Measurements from ENCODE around the gene CTSV.
"Not testable (repeated sequence)": the region's sequence is repeated elsewhere in the genome, so short reads cannot be mapped to it uniquely, and the experiment has no call there.

CTSV gene

DNA sequence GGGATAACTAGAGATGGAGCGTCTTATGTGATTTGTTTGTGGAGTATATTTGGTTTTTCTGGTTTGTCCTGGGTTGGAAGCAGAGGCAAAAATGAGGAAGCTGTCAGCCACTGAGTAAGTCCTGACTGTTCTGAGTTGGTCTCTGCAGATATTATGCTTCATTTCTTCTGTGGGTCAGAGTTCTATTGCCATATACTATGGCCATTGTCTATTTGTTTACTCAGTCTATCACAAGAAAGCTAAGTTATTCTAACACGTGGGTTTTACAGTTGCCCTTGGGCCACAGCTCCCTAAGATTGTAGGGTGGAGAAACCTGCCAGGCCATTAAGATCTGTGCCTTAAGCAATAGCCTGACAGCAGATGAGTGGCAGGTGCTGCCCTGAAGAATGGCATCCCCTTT lies 3.0 kb upstream of the CTSV start:
- no peak for DNase-seq (ENCODE audit: low read depth)

DNA sequence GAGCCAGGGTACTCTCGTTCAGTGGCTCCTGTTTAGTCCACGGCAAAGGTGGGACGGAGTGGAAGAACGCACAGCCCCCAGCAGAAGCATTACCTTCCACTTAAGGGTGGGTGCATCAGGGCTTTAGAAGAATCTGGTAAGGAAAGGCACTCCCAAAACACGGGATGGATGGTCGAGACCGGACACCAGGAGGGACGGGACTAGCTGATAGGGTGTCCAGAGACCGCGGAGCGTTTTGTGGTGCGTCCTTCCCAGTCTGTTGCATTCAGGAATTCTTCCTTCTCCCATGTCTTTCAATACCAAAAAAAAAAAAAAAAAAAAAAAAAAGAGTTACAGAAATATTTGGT lies 545 bp upstream of the CTSV start:
- peak; percentile 23 for DNase-seq (ENCODE audit: low read depth)

- not testable (repeated sequence) for DNase-seq (ENCODE audit: low read depth)
Observed at GRCh38 chr9:97023505-97023904, 15.4 kb downstream of the CTSV start.

DNA sequence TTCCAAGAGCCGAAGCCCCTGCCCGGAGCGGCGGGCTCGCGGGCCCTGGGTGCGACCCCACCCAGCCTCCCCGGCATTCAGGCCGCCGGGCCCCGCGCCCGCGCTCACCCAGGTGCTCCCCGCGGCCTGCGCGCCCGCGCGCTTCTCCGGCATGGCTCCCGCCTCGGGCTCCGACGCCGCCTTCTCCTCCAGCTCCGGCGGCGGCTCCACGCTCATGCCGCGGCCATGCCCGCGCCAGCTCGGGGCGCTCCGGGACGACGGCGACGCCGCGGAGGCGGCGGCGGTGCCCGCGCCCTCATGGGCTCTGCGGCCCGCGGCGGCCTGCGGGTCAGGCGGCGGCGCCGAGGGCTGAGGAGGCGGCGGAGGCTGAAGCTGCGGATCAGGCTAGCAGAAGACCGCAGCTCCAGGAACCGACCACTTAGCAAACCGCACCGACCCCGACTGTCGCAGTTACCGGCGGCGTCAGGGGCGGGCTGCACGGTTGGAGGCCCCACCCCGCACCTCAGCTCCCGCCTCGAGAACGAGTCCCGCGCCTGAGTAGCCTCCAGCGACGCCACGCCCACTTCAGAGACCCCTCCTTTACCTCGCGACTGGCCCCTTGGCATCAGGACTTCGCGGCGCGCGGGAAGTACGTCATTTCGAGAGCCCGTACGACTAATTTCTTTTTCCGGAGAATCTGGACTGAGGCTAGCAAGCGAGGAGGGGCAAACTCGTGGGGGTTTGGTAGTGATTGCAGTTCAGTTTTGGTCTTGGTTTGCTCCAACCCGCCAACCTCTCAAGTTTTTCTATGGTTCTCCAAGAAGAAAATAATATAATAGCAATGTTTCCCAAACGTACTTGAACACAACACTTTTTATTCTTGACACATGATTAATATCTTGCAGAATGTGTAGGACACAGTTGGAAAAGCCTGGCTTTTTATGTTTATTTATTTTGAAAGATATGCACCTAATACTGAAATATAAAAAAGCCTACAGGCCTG lies 25.5 kb downstream of the CTSV start:
- DNase-seq (ENCODE audit: low read depth), result peak; percentile 33

- not testable (repeated sequence) for DNase-seq (ENCODE audit: low read depth)
Observed at GRCh38 chr9:97012617-97013016, 26.3 kb downstream of the CTSV start.

DNA sequence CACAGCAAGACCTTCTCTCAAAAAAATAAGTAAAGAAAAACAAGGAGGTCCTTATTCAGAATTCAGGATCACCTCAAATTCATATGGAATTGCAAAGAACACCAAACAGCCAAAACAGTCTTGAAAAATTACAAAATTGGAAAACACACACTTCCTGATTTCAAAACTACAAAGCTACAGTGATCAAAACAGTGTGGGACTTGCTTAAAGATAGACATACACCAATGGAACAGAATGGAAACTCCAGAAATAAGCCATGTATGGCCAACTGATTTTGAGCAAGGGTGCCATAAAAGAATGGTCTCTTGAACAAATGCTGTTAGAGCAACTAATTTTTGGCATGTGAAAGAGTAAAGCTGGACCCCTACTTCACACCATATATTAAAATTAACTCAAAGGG lies 36.7 kb downstream of the CTSV start:
- not testable (repeated sequence) for DNase-seq (ENCODE audit: low read depth)

- DNase-seq (ENCODE audit: low read depth), result not testable (repeated sequence)
Observed at GRCh38 chr9:97001338-97001737, 37.6 kb downstream of the CTSV start.

- DNase-seq (ENCODE audit: low read depth), result not testable (repeated sequence)
Observed at GRCh38 chr9:97000139-97000787, 38.7 kb downstream of the CTSV start.

GRCh38 chr9:96999733-97000132 lies 39.2 kb downstream of the CTSV start:
- not testable (repeated sequence) for DNase-seq (ENCODE audit: low read depth)

DNA sequence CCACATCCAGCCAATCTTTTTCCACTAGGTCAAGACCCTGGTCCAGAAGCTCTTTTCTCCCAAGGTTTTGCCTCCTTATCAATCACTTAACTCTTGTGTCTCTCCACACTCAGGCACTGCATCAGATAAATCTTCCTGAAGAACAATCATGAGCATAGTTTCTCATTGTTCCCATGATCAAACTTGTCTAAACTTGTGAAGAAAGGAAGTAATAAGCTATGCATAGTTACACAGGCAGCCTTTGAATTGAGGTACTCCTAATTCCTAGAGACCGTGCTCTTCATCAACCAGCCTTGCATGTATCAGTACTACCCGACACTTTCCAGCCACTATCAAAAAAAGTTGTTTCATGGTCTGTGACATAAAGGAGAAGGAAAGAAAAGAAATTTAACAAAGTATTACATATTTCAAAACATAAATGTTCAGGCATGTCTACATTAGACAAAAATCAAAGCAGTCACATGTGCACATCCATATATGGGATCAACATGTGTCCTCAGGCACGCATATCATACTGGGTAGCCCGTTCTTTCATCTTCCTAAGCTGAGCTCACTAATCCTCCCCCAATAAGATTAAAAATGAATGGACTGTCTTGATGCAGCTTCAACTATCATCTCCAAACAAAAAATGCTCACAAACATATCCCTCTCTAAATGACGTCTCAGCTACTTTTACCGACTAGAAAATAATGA lies 41.8 kb downstream of the CTSV start:
- DNase-seq (ENCODE audit: low read depth), result not testable (repeated sequence)

GRCh38 chr9:96994531-96995016 lies 44.4 kb downstream of the CTSV start:
- not testable (repeated sequence) for DNase-seq (ENCODE audit: low read depth)

GRCh38 chr9:96992303-96992702 lies 46.6 kb downstream of the CTSV start:
- not testable (repeated sequence) for DNase-seq (ENCODE audit: low read depth)

DNA sequence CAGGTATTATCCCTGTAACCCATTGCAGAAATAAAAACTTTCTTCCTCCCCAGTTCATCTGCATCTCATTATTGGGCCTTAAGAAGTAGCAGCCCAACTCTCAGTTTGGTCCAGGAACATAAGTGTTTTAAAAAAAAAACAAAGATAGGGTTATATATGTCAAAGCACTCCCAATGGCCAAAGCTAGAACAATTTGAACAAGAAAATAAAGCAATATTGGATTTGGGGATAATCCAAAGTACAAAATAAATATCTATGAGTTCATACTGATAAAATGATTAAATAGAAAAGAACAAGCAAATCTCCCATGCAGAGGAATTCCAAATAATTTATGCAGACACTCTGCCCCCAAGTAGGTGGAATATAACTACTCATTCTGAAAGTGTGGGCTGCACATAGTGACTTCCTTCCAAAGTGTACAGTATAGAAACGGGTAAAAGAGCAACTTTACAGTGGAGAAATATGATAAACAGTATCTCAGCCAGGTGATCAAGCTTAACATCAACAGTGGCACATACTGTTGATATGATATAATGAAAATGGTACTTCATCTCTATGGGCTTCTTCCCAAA lies 49.1 kb downstream of the CTSV start:
- not testable (repeated sequence) for DNase-seq (ENCODE audit: low read depth)

DNA sequence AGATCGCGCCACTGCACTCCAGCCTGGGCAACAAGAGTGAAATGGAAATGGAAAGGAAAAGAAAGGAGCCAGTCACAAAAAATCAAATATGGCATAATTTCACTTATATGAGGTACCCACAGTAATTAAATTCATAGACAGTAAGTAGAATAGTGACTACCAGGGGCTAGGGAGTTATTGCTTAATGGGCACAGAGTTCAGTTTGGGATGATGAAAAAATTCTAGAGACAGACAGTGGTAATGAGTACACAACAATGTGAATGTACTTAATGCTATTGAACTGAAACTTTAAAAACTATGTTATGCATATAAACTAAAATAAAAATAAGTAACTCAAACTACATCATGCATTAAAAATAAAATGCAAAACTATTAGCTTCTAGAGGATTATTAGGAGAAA lies 54.1 kb downstream of the CTSV start:
- DNase-seq (ENCODE audit: low read depth), result not testable (repeated sequence)

DNA sequence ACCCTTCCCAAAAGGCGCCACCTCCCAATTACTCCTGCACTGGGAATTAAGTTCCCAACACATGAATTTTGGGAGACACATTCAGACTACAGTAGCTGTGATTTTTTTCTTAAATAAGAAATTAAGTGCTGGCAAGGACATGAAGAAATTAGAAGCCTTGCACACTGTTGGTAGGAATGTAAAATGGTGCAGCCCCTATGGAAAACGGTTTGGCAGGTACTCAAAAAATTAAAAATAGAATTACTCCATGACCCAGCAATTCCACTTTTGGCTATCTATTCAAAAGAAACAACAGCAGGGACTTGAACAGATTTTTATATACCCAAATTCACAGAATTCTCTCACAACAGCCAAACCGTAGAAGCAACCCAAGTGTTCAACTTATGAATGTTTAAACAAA lies 54.8 kb downstream of the CTSV start:
- not testable (repeated sequence) for DNase-seq (ENCODE audit: low read depth)

DNA sequence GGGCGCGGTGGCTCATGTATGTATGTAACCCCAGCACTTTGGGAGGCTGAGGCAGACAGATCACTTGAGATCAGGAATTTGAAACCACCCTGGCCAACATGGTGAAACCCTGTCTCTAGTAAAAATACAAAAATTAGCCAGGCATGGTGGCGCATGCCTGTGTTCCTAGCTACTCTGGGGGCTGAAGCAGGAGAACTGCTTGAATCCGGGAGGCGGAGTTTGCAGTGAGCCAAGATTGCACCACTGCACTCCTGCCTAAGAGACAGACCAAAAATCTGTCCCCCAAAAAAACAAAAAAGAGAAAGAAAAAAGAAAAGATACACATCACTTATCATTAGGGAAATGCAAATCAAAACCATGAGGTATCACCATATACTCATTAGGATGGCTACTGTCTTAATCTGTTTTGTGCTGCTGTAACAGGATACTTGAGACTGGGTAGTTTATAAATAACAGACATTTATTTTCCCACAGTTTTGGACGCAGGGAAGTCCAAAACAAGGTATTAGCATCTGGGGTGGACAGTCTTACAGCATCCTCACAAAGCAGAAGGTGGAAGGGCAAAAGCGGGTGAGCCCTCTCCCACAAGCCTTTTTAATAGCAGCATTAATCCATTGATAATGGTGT lies 55.3 kb downstream of the CTSV start:
- not testable (repeated sequence) for DNase-seq (ENCODE audit: low read depth)
